Measurements from ENCODE around the gene SETD7.

GRCh38 chr4:139555705-139556070 lies 331 bp downstream of the SETD7 start:
- TF ChIP-seq CTCF (conservative IDR thresholded peaks at IDR 0.05 in 1 of 2, IDR thresholded peaks at IDR 0.05 in 1 of 2; ENCODE audit: extremely low read depth in 1 of 2, insufficient read depth in 1 of 2, low read depth in 1 of 2, low read length in 2 of 2): no peak
- no peak for TF ChIP-seq EZH2 (IDR thresholded peaks at IDR 0.05; ENCODE audit: borderline replicate concordance, low read length)
